Fibroblast of the aortic adventitia (primary cell): ENCODE measurements around the gene SMC3. TPM values are rescaled to one million over a fixed set of nuclear protein-coding genes. Genes with fewer than 3 reads are reported as not detected.

Experiments used
- DNase-seq: peaks from one replicate; pipeline ENCODE4 v3.0.0-alpha.2; 2010; ENCODE audit warnings: low read depth
- H3K4me3 ChIP-seq: 2 replicates; pipeline ENCODE4 v1.5.1; 2011; ENCODE audit warnings: low read depth, mild to moderate bottlenecking, control low read depth, low read length, moderate library complexity
- total RNA-seq: library from RNA; depleted of rRNA; stranded (reverse); fragments of >200 nt; gene quantifications from 2 replicates; pipeline ENCODE4 v1.2.3, GENCODE V29; 2012; ENCODE audit warnings: low replicate concordance
- TF ChIP-seq, protein P1 (sequence below): IDR thresholded peaks from 2 replicates; pipeline ENCODE4 v1.5.1; 2011; ENCODE audit warnings: mild to moderate bottlenecking, low read length, control low read depth, inconsistent platforms; ENCODE audit not compliant: insufficient read depth

Gene SMC3
- 49.3 and 58.3 TPM in 2 replicates for total RNA-seq

- H3K4me3 ChIP-seq, result peak within 1 kb of the TSS; percentile 90
- peak; percentile 97 for DNase-seq
- TF ChIP-seq, protein P1, sequence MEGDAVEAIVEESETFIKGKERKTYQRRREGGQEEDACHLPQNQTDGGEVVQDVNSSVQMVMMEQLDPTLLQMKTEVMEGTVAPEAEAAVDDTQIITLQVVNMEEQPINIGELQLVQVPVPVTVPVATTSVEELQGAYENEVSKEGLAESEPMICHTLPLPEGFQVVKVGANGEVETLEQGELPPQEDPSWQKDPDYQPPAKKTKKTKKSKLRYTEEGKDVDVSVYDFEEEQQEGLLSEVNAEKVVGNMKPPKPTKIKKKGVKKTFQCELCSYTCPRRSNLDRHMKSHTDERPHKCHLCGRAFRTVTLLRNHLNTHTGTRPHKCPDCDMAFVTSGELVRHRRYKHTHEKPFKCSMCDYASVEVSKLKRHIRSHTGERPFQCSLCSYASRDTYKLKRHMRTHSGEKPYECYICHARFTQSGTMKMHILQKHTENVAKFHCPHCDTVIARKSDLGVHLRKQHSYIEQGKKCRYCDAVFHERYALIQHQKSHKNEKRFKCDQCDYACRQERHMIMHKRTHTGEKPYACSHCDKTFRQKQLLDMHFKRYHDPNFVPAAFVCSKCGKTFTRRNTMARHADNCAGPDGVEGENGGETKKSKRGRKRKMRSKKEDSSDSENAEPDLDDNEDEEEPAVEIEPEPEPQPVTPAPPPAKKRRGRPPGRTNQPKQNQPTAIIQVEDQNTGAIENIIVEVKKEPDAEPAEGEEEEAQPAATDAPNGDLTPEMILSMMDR, result no peak
Measured at GRCh38 chr10:110567201-110568054, at the start of gene SMC3. SMC3 (plus strand) TSS chr10:110567695; CDS start chr10:110567817, 122 bp downstream.

GRCh38 chr10:110522365-110522988 is 45.0 kb upstream of the SMC3 start:
- TF ChIP-seq, protein P1, result no peak
- no peak overlapping the region for H3K4me3 ChIP-seq
- DNase-seq, result peak; percentile 37

DNA sequence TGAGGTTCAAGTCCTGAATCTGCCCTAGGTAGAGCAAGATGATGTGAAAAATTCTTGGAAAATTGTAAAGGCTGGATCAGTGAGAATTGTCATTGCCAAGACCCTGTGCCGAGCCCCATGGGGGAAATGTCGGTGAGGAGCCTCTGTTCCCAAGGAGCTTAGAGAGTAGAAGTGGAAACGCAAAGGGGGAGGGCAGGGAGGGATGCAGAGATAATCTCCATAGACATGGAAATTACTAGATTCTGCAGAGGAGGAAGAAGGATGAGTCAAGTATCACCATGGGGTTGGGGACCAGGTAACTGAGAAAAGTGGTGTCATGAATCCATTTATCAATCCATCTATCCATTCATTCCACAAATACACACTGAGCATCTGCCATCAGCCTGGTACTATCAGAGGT is 43.8 kb upstream of the SMC3 start:
- H3K4me3 ChIP-seq, result no peak overlapping the region
- TF ChIP-seq, protein P1, result no peak
- no peak for DNase-seq

DNA sequence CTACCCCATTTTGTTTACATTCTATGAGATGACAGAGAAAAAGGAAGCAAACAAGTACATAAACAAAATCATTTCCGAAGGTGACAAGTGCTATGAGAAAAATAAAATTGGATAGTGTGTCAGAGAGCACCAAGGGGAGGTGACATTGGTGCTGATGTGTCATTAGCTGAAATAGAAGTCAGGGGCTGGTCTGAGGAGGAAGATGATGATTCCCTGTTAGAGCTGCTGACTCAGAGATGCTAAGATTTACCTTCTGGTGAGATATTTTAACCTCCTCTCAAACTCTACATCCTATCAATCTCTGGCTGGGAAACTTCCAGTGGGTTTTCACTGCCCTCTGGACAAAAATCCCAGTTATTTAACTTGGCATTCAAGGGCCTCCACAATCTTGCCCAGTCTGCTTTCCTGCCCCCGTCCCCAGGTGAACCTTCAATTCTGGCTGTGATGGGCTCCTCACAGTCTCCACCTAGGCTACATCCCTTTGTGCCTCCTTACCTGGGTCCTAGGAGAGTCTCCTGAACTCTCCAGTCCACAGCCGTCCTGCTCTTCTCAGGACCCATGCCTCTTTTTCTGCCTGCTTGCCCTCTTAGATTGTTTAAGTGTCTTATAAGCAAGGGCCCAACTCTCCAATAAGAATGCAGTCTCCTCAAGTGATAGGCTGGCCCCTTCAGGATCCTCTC is 43.2 kb upstream of the SMC3 start:
- no peak overlapping the region for H3K4me3 ChIP-seq
- TF ChIP-seq, protein P1, result no peak
- DNase-seq, result no peak

GRCh38 chr10:110524859-110525232 is 42.6 kb upstream of the SMC3 start:
- no peak overlapping the region for H3K4me3 ChIP-seq
- DNase-seq, result no peak
- TF ChIP-seq, protein P1, result no peak

- TF ChIP-seq, protein P1, result no peak
- DNase-seq, result peak; percentile 55
- H3K4me3 ChIP-seq, result no peak overlapping the region
Measured at GRCh38 chr10:110525349-110526260, 41.9 kb upstream of the SMC3 start.
